ENCODE measurements around the gene HBQ1.
"Not testable (repeated sequence)": the region's sequence is repeated elsewhere in the genome, so short reads cannot be mapped to it uniquely, and the experiment has no call there.

Gene HBQ1

DNA sequence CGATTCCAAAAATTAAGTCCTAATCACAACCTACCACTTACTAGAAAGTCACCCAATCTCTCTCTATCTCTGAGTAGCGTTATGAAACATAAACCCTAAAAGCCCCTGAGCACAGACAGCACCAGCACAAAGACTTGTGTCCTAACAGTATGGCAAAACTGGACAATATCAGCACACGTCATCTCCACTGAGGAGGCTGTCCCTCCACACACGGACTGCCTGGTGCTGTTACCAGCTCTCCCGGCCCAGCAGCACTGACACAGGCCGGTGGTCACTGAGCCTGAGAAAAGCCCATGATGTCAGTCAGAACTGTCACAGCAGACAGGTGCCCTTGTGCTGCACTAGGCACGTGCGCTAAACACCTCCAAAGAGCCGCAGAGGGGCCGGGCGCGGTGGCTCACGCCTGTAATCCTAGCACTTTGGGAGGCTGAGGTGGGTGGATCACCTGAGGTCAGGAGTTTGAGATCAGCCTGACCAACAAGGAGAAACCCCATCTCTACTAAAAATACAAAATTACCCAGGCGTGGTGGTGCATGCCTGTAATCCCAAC lies 31.4 kb downstream of the HBQ1 start:
- not testable (repeated sequence) for DNase-seq

DNA sequence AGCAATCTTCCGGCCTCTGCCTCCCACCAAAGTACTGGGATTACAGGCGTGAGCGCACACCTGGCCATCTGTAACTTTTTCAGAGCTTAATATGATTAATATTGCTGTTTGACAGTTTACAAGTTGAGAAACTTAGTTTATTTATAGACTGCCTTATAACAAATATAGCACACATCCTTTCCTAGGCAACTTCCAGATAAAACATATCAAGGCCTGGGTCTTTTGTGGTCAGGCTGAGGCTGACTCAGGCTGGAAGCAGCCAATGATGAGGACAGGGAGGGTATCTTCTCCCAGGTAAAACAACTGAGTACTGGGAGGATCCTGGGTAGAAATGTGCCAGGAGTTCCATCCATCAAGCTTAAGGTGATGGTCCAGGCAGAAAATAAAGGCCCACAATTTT lies 32.7 kb downstream of the HBQ1 start:
- DNase-seq = no peak

DNA sequence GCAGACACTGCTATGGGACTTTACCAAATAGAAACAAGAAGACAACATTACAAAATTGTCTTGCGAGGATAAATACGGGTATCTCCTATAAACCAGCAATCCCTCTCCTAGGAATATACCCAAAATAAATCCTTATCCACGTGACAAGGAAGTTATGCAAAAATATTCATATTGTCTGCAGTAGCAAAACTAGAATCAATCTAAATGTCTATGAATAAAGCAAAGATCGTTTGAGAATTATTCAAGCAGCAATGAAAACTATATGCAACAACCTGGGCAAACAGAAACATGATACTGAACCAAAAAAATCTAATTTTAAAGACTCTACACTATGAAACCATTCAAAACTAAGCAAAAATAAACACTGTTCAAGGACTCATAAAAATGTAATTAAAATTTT lies 39.8 kb downstream of the HBQ1 start:
- DNase-seq = no peak

DNA sequence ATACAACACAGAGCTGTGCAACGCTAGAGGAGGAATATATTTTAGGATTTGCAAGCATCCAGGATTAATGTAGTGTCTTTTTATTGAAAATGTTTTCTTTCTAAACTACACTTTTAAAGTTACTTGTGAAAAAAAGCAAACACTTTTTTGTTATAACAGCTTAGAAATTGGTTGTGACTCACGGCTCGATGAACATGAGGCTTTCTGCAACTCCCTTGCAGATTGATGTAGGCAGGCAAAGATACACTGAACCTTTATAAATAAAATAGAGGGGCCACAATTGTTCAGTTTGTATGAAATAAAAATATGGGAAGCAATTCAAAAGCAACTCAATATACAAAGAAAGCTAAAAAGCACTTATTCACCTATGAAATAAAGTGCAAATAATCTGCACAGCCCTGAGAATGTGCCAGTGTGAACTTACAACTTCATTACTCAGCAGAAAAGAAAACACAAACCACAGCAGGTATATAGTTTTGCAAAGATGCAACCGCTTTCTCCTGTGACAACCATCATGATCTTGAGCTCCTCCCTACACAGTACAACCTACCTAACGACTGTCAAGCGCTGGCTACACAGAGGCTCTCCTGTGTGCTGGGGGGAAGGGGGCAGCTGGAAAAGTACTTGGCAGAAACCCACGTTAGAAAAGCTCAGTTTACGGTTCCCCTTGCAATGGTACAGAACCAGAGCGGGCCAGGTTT lies 48.0 kb downstream of the HBQ1 start:
- peak; percentile 29 for DNase-seq

DNA sequence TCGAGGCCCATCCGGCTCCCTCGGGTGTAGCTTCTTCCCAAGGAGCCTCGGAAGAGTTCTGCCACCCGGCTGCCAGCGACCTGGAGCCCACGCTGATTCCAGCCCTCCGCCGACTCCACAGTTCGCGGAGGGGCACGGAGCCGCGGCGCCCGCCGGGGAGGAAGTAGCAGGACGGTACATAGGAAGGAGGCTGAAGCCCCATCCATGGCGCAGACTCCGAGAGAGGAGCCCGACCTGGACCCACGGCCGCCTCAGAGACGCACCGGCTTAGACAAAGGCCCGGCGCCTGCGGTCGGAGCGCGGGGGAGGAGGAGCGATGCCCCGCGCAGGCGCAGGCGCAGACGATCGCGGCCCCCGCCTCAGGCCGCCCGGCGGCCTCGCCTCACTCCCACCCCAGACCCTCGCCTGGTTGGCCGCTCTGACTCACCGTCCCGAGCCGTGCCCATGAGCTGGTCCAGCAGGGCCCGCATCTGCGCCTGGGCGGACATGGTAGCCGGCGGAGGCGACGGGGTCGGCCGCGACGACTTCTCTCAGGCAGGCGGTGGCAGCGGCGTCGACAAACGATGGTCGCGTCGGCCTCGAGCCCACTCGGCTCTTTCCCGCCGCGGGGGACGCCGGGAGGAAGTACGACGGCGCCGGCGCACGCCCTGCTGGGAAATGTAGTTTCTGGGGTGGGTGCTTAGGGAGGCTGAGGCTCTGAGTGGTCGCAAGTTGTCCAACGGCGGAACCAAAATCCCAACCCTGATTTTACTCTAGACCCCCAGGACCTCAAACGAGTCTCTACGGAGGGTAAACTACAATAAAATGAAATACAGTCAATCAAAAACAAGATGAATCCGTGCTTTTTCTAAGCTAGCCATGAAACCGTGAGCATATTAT lies 48.8 kb downstream of the HBQ1 start, which contains the start of gene LUC7L:
TSS of gene LUC7L (minus strand) at position 598 of the 879 bp plus-strand sequence. CDS start at position 488, 110 bp downstream.
- peak; percentile 88 for DNase-seq

DNA sequence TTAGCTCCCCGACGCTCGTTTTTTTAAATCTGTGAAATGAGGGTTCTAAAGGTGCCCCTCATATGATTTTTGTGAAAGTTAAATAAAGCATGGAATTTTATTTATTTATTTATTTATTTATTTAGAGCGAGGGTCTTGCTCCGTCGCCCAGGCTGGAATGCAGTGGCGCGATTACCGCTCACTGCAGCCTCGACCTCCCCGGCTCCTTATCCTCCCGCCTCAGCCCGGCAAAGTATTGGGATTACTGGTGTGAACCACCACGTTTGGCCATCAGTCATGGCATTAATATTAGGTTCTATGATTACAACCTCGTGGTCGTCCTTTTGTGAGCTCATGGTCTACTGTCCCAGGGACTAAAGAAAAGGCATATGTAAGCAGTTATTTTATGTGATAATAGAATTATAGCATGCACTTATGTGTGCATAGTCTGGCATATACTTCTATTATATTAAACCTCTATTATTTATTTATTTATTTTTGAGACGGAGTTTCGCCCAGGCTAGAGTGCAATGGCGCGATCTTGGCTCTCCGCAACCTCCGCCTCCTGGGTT lies 49.5 kb downstream of the HBQ1 start:
- no peak for DNase-seq

DNA sequence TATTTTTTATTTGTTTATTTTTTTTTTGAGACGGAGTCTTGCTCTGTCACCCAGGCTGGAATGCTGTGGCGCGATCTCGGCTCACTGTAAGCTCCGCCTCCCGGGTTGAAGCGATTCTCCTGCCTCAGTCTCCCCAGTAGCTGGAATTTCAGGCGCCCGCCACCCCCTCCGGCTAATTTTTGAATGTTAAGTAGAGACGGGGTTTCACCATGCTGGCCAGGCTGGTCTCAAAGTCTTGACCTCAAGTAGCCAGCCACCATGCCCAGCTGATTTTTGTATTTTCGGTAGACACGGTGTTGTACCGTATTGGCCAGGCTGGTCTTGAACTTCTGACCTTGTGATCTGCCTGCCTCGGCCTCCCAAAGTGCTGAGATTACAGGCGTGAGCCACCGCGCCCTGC lies 50.1 kb downstream of the HBQ1 start:
- not testable (repeated sequence) for DNase-seq
